ENCODE data around the gene ARHGAP5. TPM values are rescaled to one million over a fixed set of nuclear protein-coding genes. Genes with fewer than 3 reads are reported as not detected.

ARHGAP5 gene
- total RNA-seq, 6 experiments from 2014 or later: 75.4 to 101 (median 82.2) TPM

- H3K4me1 Mint-ChIP-seq (ENCODE audit: low read depth): peaks cover 8% of the 10 kb centered on the region
- no peaks in the 10 kb centered on the region; the same call in 1 of the 2 replicates for H3K9me3 Mint-ChIP-seq
- H3K27ac Mint-ChIP-seq: no peak overlapping the region
- H3K4me3 Mint-ChIP-seq: no peak overlapping the region
- no peak for DNase-seq
- TF ChIP-seq, protein P1, sequence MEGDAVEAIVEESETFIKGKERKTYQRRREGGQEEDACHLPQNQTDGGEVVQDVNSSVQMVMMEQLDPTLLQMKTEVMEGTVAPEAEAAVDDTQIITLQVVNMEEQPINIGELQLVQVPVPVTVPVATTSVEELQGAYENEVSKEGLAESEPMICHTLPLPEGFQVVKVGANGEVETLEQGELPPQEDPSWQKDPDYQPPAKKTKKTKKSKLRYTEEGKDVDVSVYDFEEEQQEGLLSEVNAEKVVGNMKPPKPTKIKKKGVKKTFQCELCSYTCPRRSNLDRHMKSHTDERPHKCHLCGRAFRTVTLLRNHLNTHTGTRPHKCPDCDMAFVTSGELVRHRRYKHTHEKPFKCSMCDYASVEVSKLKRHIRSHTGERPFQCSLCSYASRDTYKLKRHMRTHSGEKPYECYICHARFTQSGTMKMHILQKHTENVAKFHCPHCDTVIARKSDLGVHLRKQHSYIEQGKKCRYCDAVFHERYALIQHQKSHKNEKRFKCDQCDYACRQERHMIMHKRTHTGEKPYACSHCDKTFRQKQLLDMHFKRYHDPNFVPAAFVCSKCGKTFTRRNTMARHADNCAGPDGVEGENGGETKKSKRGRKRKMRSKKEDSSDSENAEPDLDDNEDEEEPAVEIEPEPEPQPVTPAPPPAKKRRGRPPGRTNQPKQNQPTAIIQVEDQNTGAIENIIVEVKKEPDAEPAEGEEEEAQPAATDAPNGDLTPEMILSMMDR (IDR thresholded peaks at IDR 0.05): no peak
- H3K27me3 Mint-ChIP-seq (ENCODE audit: insufficient read depth): peaks cover 12% of the 10 kb centered on the region; the same call in 1 of the 2 replicates
- no peaks in the 10 kb centered on the region for H3K36me3 Mint-ChIP-seq (ENCODE audit: low read depth)
Measured at GRCh38 chr14:32193532-32193931, 116.4 kb downstream of the ARHGAP5 start.

- Mint-ChIP-seq H3K27ac (no peak overlapping the region), H3K36me3 (ENCODE audit: low read depth) (no peaks in the 10 kb centered on the region), H3K4me3 (no peak overlapping the region), H3K4me1 (ENCODE audit: low read depth) (peaks cover 4% of the 10 kb centered on the region), H3K27me3 (ENCODE audit: insufficient read depth) (peaks cover 12% of the 10 kb centered on the region; the same call in 1 of the 2 replicates), H3K9me3 (no peaks in the 10 kb centered on the region; the same call in 1 of the 2 replicates)
- TF ChIP-seq, protein P1 (IDR thresholded peaks at IDR 0.05): no peak
- DNase-seq: no peak
Measured at GRCh38 chr14:32195636-32196035, 118.5 kb downstream of the ARHGAP5 start.

DNA sequence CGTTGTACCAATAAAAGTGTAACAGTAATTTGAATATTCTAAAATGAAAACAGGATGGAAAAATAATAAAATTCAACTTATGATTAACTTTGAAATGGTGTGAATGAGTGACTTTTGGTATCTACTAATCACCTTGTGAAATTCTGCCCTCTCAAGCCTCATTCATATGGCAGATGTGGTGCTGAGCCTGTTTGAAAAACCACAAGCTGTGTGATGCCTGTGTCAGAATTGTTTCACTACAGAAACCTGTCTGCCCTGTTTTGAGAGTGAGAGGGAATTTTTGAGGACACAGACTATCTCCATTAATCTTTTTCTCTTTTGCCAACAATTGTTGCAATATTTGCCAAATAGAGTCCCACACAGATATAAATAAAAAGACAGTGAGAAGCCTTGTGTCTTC, 120.8 kb downstream of the ARHGAP5 start:
- DNase-seq: no peak
- Mint-ChIP-seq H3K27ac (no peak overlapping the region), H3K4me1 (ENCODE audit: low read depth) (peaks cover 23% of the 10 kb centered on the region), H3K9me3 (no peaks in the 10 kb centered on the region; the same call in 1 of the 2 replicates), H3K4me3 (no peak overlapping the region), H3K27me3 (ENCODE audit: insufficient read depth) (peaks cover 14% of the 10 kb centered on the region; the same call in 1 of the 2 replicates), H3K36me3 (ENCODE audit: low read depth) (no peaks in the 10 kb centered on the region)
- TF ChIP-seq, protein P1 (IDR thresholded peaks at IDR 0.05): no peak

GRCh38 chr14:32200368-32201192, 123.5 kb downstream of the ARHGAP5 start:
- peaks cover 36% of the 10 kb centered on the region for H3K4me1 Mint-ChIP-seq (ENCODE audit: low read depth)
- H3K36me3 Mint-ChIP-seq (ENCODE audit: low read depth): no peaks in the 10 kb centered on the region
- H3K9me3 Mint-ChIP-seq: no peaks in the 10 kb centered on the region
- no peak for DNase-seq
- H3K4me3 Mint-ChIP-seq: peak overlapping the region; percentile 91
- H3K27me3 Mint-ChIP-seq (ENCODE audit: insufficient read depth): peaks cover 12% of the 10 kb centered on the region
- TF ChIP-seq, protein P1 (IDR thresholded peaks at IDR 0.05): no peak
- no peak overlapping the region for H3K27ac Mint-ChIP-seq

DNA sequence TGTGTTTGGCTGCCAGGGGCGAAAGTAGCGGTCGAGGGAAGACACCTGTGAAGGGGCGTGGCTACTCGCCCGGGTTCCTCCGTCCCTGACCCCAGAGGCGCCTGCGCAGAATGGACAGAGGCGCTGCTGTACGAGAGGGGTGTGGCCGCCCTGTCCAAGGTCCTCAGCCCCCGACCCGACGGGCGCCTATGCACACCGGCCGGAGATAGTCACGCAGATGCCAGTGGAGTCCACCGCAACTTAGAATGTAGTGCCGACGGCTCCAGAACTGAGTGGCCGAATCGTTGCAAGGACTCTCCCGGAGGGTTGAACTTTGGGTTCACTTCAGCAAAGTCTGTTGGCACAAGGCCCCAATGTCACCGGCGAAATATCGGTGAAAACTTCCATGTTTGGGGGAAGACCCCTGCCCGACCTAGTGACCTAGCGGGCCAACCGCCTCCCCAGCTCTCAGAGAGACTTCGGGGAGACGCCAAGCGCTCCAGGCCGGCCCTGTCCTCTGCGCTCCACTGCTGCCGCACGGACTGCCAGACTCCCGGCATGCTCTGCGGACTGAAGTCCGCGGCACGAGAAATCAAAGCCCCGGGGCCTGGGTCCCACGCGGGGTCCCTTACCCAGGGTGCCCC, 124.2 kb downstream of the ARHGAP5 start:
- peaks cover 41% of the 10 kb centered on the region for H3K4me1 Mint-ChIP-seq (ENCODE audit: low read depth)
- peak overlapping the region; percentile 91 for H3K4me3 Mint-ChIP-seq
- peaks cover 10% of the 10 kb centered on the region for H3K27me3 Mint-ChIP-seq (ENCODE audit: insufficient read depth)
- H3K9me3 Mint-ChIP-seq: no peaks in the 10 kb centered on the region
- no peak for DNase-seq
- no peaks in the 10 kb centered on the region for H3K36me3 Mint-ChIP-seq (ENCODE audit: low read depth)
- TF ChIP-seq, protein P1 (IDR thresholded peaks at IDR 0.05): no peak
- no peak overlapping the region for H3K27ac Mint-ChIP-seq

Data from HFFc6 (cell line).